Mammary microvascular endothelial cell (primary cell): Measurements from ENCODE around the gene HINT2. TPM values are rescaled to one million over a fixed set of nuclear protein-coding genes. Genes with fewer than 3 reads are reported as not detected.

Source experiments
- total RNA-seq: library from RNA; depleted of rRNA; stranded (reverse); fragments of >200 nt; gene quantifications from 2 replicates; pipeline ENCODE4 v1.2.3, GENCODE V29; 2015

Gene HINT2
- total RNA-seq = 17.2 and 20.4 TPM in 2 replicates

DNA sequence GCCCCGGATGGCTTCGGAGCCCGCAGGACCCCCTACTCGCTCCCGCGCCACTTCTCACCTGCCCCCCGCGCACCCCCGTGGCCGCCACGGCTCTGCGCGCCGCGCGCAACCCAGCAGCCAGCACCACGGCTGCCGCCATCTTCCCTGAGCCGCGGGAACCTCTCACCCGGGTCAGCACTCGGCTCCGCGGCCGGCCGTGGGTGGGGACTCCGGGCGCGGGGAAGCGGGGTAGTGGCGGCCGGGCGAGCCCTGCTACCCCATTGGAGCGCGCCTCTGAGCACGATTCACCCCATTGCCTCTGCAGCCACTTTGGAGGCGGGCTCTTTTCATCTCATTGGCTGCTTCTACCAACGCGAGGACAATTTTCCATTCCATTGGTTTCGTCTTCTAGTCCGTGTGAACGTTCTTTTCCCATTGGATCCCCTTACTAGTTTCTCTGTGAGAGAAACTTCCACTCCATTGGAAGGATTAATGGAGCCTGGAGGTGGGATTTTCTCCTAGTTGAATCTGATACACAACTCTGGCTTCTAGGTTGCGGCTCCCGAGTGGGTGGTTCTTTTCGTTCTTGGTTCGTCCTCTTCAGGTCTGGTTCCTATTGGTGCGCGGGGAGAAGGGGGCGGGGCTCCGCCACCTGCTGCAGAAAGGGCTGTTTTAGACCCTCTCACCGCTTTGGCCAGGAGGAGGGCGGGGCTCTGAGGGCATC is at the start of gene HINT2:
TSS of gene HINT2 (minus strand) at position 202 of the 703 bp plus-strand sequence. CDS start at position 139, 63 bp downstream.

DNA sequence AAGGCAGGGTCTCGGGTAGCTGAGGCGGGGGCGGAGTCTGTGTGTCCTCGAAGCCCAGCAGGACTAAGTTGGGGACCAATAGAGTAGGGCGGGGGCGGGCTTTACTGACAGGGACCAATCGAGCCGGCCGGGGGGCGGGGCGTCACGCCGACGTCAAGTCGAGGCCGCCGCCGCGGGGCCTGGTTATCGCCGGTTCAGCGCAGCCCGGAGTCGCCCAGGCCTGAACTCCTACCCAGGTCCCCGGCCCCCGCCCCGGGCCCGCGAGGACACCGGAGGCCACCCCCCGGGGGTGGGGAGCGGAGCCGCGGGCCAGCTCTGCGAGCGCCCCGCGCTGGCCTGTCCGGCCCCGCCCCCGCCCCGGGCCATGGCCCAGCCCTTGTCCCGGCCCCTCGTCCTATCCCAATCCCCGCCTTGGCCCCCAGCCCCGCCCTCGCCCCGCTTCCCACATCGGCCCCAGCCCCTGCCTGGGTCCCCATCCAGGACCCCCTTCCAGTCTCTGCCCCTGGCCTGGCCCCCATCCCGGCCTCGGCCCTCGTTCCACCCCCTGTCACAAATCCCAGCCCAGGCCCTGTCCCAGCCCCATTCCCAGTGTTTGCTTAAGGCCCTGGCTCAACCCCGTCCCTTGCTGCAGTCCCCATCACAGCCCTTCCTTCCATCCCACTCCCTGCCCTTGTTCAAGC is 14.4 kb upstream of the HINT2 start, which contains the start of gene TMEM8B:
TSS of gene TMEM8B (plus strand) at position 145 of the 680 bp plus-strand sequence. CDS start at position 365, 220 bp downstream.

DNA sequence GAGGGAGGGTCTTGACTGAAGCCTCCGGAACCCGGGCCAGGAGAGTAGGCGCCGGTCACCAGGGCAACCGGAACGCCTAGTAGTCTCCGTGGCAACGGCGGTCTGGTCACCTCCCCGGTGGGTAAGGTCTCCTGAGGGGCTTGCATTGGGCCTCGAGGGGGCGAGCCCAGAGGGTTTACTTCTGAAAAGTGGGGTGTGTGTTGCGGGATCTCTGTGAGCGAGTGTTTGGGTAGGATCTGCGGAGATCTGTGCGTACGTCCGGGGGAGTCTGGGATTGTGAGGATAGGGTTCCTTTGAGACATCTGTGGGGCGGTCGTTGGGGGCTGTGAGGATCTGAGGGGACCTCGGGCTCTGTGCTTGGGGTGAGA is 13.9 kb upstream of the HINT2 start, which contains the start of gene FAM221B:
TSS of gene FAM221B (minus strand) at position 17 of the 368 bp plus-strand sequence. CDS start 2,571 bp downstream, outside the sequence.

DNA sequence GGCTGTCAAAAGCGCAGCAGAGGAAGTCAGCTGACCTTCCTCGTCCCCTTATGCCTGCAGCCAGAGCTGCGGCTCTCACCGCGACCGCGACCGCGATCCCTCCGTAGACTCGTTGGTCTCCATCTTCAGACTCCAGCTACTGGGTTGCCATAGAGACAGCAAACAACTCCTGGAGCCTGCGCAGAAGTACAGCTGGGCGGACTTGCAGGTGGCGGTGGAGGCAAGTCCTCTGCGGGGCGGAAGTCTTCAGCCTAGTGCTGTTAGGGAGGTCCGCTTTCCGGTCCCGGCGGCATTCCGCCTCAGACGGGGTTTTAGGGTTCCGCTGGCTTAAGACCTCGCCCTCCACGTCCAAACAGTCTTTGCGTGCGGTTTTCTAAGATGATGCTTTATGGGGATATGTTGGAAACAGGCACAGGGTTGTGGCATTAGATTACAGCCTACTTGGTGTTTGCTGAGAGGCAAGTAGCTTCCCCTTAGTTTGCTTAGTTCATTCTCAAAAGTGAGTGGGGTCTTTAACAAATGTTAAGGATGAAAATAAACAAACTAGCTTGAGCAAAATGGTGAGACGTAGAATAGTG is 2.7 kb downstream of the HINT2 start, which contains the start of gene SPAG8:
TSS of gene SPAG8 (minus strand) at position 238 of the 578 bp plus-strand sequence. CDS start at position 123, 115 bp downstream.

GRCh38 chr9:35791297-35791921 is 23.4 kb downstream of the HINT2 start, which contains the start of gene NPR2:
Gene NPR2, plus strand, starts transcription at chr9:35791591. Its CDS starts 818 bp downstream, at chr9:35792409.

Other genes starting within 250 kb of the HINT2 start
- gene TESK1, start 209.8 kb downstream of the HINT2 start, total RNA-seq = 9.2 and 10.3 TPM in 2 replicates
- gene CD72, start 196.6 kb downstream of the HINT2 start, total RNA-seq = not detected in 2 replicates
- gene SIT1, start 164.1 kb downstream of the HINT2 start, total RNA-seq = not detected in 2 replicates
- 1,920 and 1,967 TPM in 2 replicates for gene RMRP, start 157.0 kb downstream of the HINT2 start, total RNA-seq
- gene CCDC107, start 156.8 kb downstream of the HINT2 start, total RNA-seq = 13.1 and 25.2 TPM in 2 replicates
- gene ARHGEF39, start 149.8 kb downstream of the HINT2 start, total RNA-seq = 3.1 and 3.5 TPM in 2 replicates
- not detected in 2 replicates for gene CA9, start 141.1 kb downstream of the HINT2 start, total RNA-seq
- gene TPM2, start 125.1 kb downstream of the HINT2 start, total RNA-seq = 6.3 and 13.4 TPM in 2 replicates
- 266 and 304 TPM in 2 replicates for gene TLN1, start 82.8 kb downstream of the HINT2 start, total RNA-seq
- gene CREB3, start 82.4 kb downstream of the HINT2 start, total RNA-seq = 74.7 and 85.8 TPM in 2 replicates
- 26.6 and 29.1 TPM in 2 replicates for gene GBA2, start 65.8 kb downstream of the HINT2 start, total RNA-seq
- gene RGP1, start 65.8 kb downstream of the HINT2 start, total RNA-seq = 11.1 and 12.1 TPM in 2 replicates
- gene MSMP, start 60.8 kb downstream of the HINT2 start, total RNA-seq = 1.0 and 3.6 TPM in 2 replicates
- gene NPR2, start 23.5 kb downstream of the HINT2 start, total RNA-seq = 5.1 and 7.9 TPM in 2 replicates
- 0.20 TPM in 1 of 2 replicates, not detected in the other for gene SPAG8, start 2.8 kb downstream of the HINT2 start, total RNA-seq
- gene FAM221B, start 13.7 kb upstream of the HINT2 start, total RNA-seq = not detected in 2 replicates
- gene TMEM8B, start 14.2 kb upstream of the HINT2 start, total RNA-seq = 0.27 and 0.79 TPM in 2 replicates
- gene OR13J1, start 55.4 kb upstream of the HINT2 start, total RNA-seq = not detected in 2 replicates
- gene HRCT1, start 91.2 kb upstream of the HINT2 start, total RNA-seq = 0.69 and 2.0 TPM in 2 replicates
- gene SPAAR, start 94.4 kb upstream of the HINT2 start, total RNA-seq = 26.6 and 26.8 TPM in 2 replicates
- gene OR2S2, start 143.1 kb upstream of the HINT2 start, total RNA-seq = not detected in 2 replicates
- 9.1 and 10.6 TPM in 2 replicates for gene RECK, start 221.9 kb upstream of the HINT2 start, total RNA-seq